CD4-positive, alpha-beta memory T cell (primary cell): Measurements from ENCODE around the gene KCNQ1OT1. TPM values are rescaled to one million over a fixed set of nuclear protein-coding genes. Genes with fewer than 3 reads are reported as not detected.

Experiments used
- CTCF ChIA-PET: fragments of 350-600 bp; sonication (Branson Sonifier 250); formaldehyde crosslinking; loops from one replicate; lab custom pipeline; 2021; ENCODE audit warnings: inconsistent platforms; ENCODE audit not compliant: partially characterized antibody; lab: Charles Lee
- POLR2A ChIA-PET: fragments of 350-600 bp; sonication (Branson Sonifier 250); formaldehyde crosslinking; loops from one replicate; lab custom pipeline; 2021; ENCODE audit not compliant: partially characterized antibody; lab: Charles Lee
- DNase-seq, 5 donors: peaks; one replicate each; pipeline versions ENCODE4 v3.0.0 to v3.0.0-alpha.2; 2020 to 2022; ENCODE audit warnings: mixed read lengths in 1 of 5
- H3K27ac ChIP-seq: one replicate; pipeline ENCODE4 v1.7.0; 2013; ENCODE audit warnings: low read depth, low read length
- H3K27me3 ChIP-seq: 2 replicates; pipeline ENCODE4 v1.7.0; 2013; ENCODE audit warnings: mild to moderate bottlenecking, low read length, moderate library complexity; ENCODE audit not compliant: insufficient read depth
- H3K36me3 ChIP-seq: 2 replicates; pipeline ENCODE4 v1.7.0; 2013; ENCODE audit warnings: mild to moderate bottlenecking, low read length, moderate library complexity; ENCODE audit not compliant: insufficient read depth
- H3K4me1 ChIP-seq: 2 replicates; pipeline ENCODE4 v1.7.0; 2013; ENCODE audit warnings: mild to moderate bottlenecking, low read length, moderate library complexity; ENCODE audit not compliant: insufficient read depth
- H3K4me3 ChIP-seq, 2 donors: one replicate each; pipeline ENCODE4 v1.7.0; 2013; ENCODE audit warnings: low read length in 2 of 2, mild to moderate bottlenecking in 1 of 2
- H3K9me3 ChIP-seq, 2 donors: one replicate each; pipeline ENCODE4 v1.7.0; 2013; ENCODE audit warnings: low read length in 2 of 2, control low read depth in 1 of 2; ENCODE audit not compliant: control insufficient read depth in 1 of 2
- H3K27ac Mint-ChIP-seq, 7 donors: one replicate each; pipeline ENCODE4 v1.8.0; 2020 to 2021; ENCODE audit warnings: mixed read lengths in 7 of 7, mild to moderate bottlenecking in 6 of 7, inconsistent platforms in 3 of 7, moderate library complexity in 3 of 7
- H3K27me3 Mint-ChIP-seq, 2 donors: one replicate each; pipeline ENCODE4 v1.8.0; 2020 to 2021; ENCODE audit warnings: mixed read lengths in 2 of 2
- H3K36me3 Mint-ChIP-seq, 2 donors: one replicate each; pipeline ENCODE4 v1.8.0; 2020 to 2021; ENCODE audit warnings: mixed read lengths in 2 of 2, inconsistent platforms in 1 of 2, mild to moderate bottlenecking in 1 of 2
- H3K4me1 Mint-ChIP-seq, 4 donors: one replicate each; pipeline ENCODE4 v1.8.0; 2020 to 2021; ENCODE audit warnings: mixed read lengths in 4 of 4, mild to moderate bottlenecking in 1 of 4
- H3K4me3 Mint-ChIP-seq, 8 donors: one replicate each; pipeline ENCODE4 v1.8.0; 2020 to 2021; ENCODE audit warnings: mixed read lengths in 8 of 8, mild to moderate bottlenecking in 7 of 8, moderate library complexity in 6 of 8, inconsistent platforms in 3 of 8
- H3K9me3 Mint-ChIP-seq, 8 donors: one replicate each; pipeline ENCODE4 v1.8.0; 2020 to 2021; ENCODE audit warnings: mixed read lengths in 8 of 8, mild to moderate bottlenecking in 5 of 8, inconsistent platforms in 3 of 8, moderate library complexity in 1 of 8
- intact Hi-C: fragments of 100-400 bp; cut with micrococcal nuclease; formaldehyde crosslinking; loops from one replicate; pipeline ENCODE4 v1.15.1; 2023
- polyA plus RNA-seq, 2 donors: library from polyadenylated mRNA; unstranded; fragments of 300-500 nt; fragmentation: Illumina TruSeq; gene quantifications; one replicate each; pipeline ENCODE4 v1.2.3, GENCODE V29; 2021
- total RNA-seq, 2 experiments: library from RNA; stranded (reverse); gene quantifications; one replicate each; pipeline ENCODE4 v1.2.3, GENCODE V29; 2021

Gene KCNQ1OT1
- total and polyA plus RNA-seq, 4 experiments from 2014 or later, result 0.03 to 0.38 (median 0.23) TPM

DNA sequence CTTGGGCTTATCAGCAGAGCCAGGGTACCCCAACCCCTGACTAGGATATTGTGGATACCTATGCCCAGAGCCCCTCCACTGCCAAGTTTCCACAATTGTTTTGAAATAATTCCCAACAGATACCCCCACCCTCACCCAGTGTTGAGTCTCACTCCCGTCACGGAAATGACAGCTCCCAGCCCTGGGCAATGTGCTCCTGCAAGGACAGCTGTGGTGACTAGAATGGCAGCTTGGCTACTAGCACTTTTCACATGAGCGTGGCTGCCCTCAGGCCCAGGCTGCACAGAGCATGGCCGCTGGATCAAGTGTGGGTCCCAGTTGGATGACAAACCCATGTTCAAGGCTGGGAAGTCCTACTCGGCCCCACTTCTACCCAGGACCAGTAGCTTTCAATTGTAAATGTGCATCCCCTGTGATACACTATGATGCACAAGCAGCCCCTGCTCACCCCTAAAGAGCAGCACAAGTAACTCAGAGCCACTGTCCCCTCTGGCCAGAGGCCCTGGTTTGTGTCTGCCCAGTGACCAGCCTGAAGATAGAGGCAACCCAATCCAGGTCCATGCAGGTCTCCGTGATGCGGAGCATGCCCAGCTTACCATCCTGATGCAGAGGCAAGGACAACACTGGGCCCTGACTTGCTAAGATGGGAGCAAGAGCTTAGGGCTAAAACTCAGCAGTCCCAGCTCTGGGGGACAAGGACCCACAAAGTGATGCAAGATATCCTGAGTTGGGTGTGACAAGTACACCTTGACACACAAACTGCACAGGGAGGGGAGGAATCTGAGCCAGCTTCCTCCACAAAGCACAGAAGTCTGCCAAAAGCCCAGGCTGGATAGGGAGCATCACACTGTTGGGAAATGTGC, 13.2 kb downstream of the KCNQ1OT1 start:
- no peak overlapping the region for H3K4me3 ChIP-seq
- Mint-ChIP-seq H3K4me1 (peaks cover 0 to 5% (median under 1%) of the 10 kb centered on the region in 4 donors), H3K36me3 (peaks cover 0 to 3% of the 10 kb centered on the region in 2 donors), H3K27ac (no peak overlapping the region), H3K4me3 (no peak overlapping the region), H3K27me3 (no peaks in the 10 kb centered on the region), H3K9me3 (no peaks in the 10 kb centered on the region)
- no peak overlapping the region for H3K27ac ChIP-seq
- peaks cover 4% of the 10 kb centered on the region for H3K36me3 ChIP-seq
- H3K4me1 ChIP-seq, result no peaks in the 10 kb centered on the region
- H3K9me3 ChIP-seq, result no peaks in the 10 kb centered on the region
- no peaks in the 10 kb centered on the region for H3K27me3 ChIP-seq
- intact Hi-C loops, result no loop called here
- POLR2A ChIA-PET, result interaction anchor here (1.7 kb wide), 1 partner anchor 13 kb away, joined by 4 read pairs; the partner anchor contains the start of gene KCNQ1OT1
- CTCF ChIA-PET, result no interaction called here
- DNase-seq, result no peak

DNA sequence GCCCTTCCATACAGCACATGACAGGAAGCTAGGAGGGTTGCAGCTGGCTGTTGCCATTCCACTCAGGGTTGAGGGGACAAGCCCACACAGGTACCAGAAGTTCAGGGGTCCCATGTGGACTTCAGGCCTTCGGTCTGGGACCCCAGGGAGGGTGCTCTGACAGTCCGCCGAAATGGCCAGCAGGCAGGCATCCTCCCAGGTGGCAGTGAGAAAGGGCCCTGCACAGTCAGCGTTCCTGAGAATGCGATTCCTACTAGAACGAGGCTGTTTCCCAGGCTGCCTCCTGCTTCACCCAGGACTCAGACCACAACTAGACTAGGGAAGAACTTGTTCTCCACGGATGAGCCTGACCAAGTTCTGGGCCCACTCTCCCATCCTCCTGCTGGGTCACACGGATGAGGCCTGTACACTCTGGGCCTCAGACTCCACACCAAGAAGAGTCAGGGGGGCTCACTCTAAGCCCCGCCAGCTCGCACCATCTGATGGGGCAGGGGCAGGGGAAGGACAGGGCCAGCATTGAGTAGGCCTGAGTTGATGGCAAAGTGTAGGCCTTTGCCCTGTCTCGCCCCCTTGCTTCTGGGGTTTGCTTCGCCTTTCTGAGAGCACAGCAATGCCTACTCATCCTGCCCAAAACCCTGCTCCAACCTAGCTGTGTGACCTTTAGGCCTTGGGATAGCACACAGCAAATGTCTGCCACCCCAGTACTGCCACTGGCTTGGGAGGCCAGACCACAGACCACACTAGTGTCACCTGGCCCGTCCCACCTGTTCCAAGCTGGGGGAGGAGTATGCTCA, 14.0 kb downstream of the KCNQ1OT1 start:
- no peaks in the 10 kb centered on the region for H3K4me1 ChIP-seq
- Mint-ChIP-seq H3K4me3 (no peak overlapping the region), H3K4me1 (peaks cover 0 to 5% (median under 1%) of the 10 kb centered on the region in 4 donors), H3K9me3 (no peaks in the 10 kb centered on the region), H3K36me3 (peaks cover 0 to 3% of the 10 kb centered on the region in 2 donors), H3K27me3 (no peaks in the 10 kb centered on the region), H3K27ac (no peak overlapping the region)
- H3K4me3 ChIP-seq, result no peak overlapping the region
- H3K36me3 ChIP-seq, result peaks cover 4% of the 10 kb centered on the region
- no peaks in the 10 kb centered on the region for H3K27me3 ChIP-seq
- POLR2A ChIA-PET, result no interaction called here
- DNase-seq, result no peak
- H3K9me3 ChIP-seq, result no peaks in the 10 kb centered on the region
- CTCF ChIA-PET, result no interaction called here
- intact Hi-C loops, result no loop called here
- H3K27ac ChIP-seq, result no peak overlapping the region

- H3K27ac Mint-ChIP-seq, result no peak overlapping the region
Measured at GRCh38 chr11:2685051-2685450, 14.7 kb downstream of the KCNQ1OT1 start.

DNA sequence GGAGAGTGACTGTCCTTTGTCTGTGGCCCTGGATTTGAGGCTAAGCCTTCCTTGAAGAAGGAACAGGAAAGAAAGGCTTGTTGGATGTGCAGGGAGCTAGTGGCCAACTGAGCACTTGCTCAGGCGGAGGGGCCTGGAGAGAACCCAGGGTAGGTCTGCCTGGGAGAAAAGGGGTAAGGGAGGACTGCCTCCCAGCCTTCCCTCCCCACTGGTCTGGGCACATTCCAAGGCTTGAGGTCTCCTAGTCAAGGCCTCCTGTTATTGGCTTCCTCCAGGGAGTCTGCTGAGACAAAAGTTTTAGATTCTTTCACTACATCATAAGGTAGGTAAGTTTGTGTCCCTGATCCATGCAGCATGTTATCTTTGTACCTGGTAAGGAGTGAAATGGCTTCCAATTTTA, 15.2 kb downstream of the KCNQ1OT1 start:
- CTCF ChIA-PET, result no interaction called here
- Histone ChIP-seq H3K9me3 (no peaks in the 10 kb centered on the region), H3K27ac (no peak overlapping the region), H3K4me3 (no peak overlapping the region), H3K4me1 (no peaks in the 10 kb centered on the region), H3K36me3 (peaks cover 4% of the 10 kb centered on the region), H3K27me3 (no peaks in the 10 kb centered on the region)
- Mint-ChIP-seq H3K4me3 (no peak overlapping the region), H3K36me3 (no peaks in the 10 kb centered on the region), H3K9me3 (no peaks in the 10 kb centered on the region), H3K27ac (no peak overlapping the region), H3K27me3 (no peaks in the 10 kb centered on the region), H3K4me1 (peaks cover 0 to 2% (median 0%) of the 10 kb centered on the region in 4 donors)
- intact Hi-C loops, result no loop called here
- POLR2A ChIA-PET, result no interaction called here
- no peak for DNase-seq

More at GRCh38 chr11:2685051-2685450, 14.7 kb downstream of the KCNQ1OT1 start:
- Mint-ChIP-seq H3K9me3 (no peaks in the 10 kb centered on the region), H3K4me3 (no peak overlapping the region), H3K27me3 (no peaks in the 10 kb centered on the region), H3K4me1 (peaks cover 0 to 2% (median under 1%) of the 10 kb centered on the region in 4 donors), H3K36me3 (peaks cover 0 to 2% of the 10 kb centered on the region in 2 donors)
- Histone ChIP-seq H3K9me3 (no peaks in the 10 kb centered on the region), H3K27me3 (no peaks in the 10 kb centered on the region), H3K36me3 (peaks cover 4% of the 10 kb centered on the region), H3K27ac (no peak overlapping the region), H3K4me1 (no peaks in the 10 kb centered on the region), H3K4me3 (no peak overlapping the region)
- ChIA-PET POLR2A (no interaction called here), CTCF (no interaction called here)
- DNase-seq, result no peak
- intact Hi-C loops, result no loop called here

- ChIA-PET POLR2A (no interaction called here), CTCF (no interaction called here)
- DNase-seq, result no peak
- H3K9me3 ChIP-seq, result no peaks in the 10 kb centered on the region
- Mint-ChIP-seq H3K4me3 (no peak overlapping the region), H3K27ac (no peak overlapping the region), H3K27me3 (no peaks in the 10 kb centered on the region), H3K36me3 (no peaks in the 10 kb centered on the region), H3K4me1 (peaks cover 0 to 2% (median 0%) of the 10 kb centered on the region in 4 donors), H3K9me3 (no peaks in the 10 kb centered on the region)
- intact Hi-C loops, result no loop called here
- H3K36me3 ChIP-seq, result peaks cover 4% of the 10 kb centered on the region
- H3K27me3 ChIP-seq, result no peaks in the 10 kb centered on the region
- H3K4me3 ChIP-seq, result no peak overlapping the region
- no peak overlapping the region for H3K27ac ChIP-seq
- H3K4me1 ChIP-seq, result no peaks in the 10 kb centered on the region
Measured at GRCh38 chr11:2683806-2684205, 16.0 kb downstream of the KCNQ1OT1 start.

DNA sequence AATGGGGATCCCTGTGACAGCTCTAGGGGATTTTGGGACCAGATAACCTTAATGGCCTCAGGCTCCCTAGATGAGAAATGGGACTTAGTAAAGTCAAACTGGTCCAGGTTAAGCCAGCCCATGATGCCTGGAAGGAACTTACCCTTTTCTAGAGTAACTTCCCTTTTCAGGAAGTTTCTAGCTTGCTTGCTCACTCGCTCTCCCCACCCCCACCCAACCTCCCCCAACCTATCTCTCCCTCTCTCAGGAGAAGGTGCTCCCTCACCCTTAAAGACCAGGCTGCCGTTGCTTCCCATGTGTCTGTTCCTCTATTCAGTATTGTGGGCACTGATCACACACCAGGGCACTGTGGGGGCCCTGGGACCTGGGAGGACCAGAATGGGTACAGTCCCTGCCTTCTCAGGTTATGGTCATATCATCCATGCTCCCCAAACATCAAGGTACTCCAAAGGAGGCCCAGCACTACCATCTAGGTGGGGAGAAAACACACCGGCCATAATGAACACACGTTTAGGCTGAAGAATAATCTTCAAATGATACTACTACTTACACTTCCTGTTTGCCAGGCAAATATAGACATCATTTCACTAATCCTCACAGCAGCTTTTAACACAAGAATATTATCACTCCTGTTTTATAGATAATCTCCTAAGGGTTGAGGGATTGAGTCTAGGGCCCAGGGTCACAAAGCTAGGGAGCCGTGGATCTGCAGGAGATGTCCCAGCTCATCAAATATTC, 18.2 kb downstream of the KCNQ1OT1 start:
- POLR2A ChIA-PET, result no interaction called here
- Mint-ChIP-seq H3K4me1 (peaks cover 0 to 2% (median under 1%) of the 10 kb centered on the region in 4 donors), H3K4me3 (no peak overlapping the region), H3K9me3 (no peaks in the 10 kb centered on the region), H3K27me3 (no peaks in the 10 kb centered on the region), H3K27ac (peak overlapping the region in 3 of 7 donors; percentile 42 to 44 (median 44)), H3K36me3 (no peaks in the 10 kb centered on the region)
- H3K9me3 ChIP-seq, result no peaks in the 10 kb centered on the region
- no peak overlapping the region for H3K27ac ChIP-seq
- H3K36me3 ChIP-seq, result no peaks in the 10 kb centered on the region
- no peaks in the 10 kb centered on the region for H3K4me1 ChIP-seq
- no peak for DNase-seq
- H3K4me3 ChIP-seq, result no peak overlapping the region
- intact Hi-C loops, result no loop called here
- CTCF ChIA-PET, result no interaction called here
- no peaks in the 10 kb centered on the region for H3K27me3 ChIP-seq
